HG02884 (cell line): ENCODE measurements around the gene NOLC1.

Experiments
- ATAC-seq: cut with Tn5 transposase; IDR thresholded peaks from one replicate; pipeline ENCODE4 v1.9.1; 2021; ENCODE audit warnings: mild to moderate bottlenecking, moderate library complexity; ENCODE audit not compliant: unreplicated experiment

Gene NOLC1

DNA sequence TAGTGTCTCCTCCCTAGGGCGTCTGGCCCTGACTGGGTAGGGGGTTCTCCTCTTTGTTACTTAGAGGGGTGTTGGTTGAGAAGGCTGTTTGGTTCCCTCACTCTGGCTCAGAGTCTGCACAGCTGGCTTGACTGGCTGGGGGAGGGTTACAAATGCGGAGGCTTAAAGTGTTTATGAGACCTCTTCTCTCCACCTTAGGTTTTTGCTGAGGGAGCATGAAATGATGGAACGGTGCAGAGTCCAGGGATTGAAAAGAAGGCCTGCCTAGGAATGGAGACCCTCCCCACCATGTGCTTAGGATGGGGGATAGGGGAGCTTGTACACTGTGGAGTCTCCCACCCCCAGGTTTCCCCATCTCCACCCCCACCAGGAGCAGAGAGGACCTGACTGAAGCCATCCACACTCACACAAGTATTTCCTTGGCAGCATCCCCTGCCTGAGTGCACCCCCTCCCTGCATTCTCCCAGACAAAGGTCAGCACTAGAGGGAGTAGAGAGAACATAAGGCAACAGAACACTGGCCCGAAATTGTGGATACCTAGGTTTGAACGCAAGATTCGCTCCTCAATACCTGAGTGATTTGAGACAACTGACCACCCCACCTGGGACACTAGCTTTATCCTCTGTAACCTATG, 30.3 kb upstream of the NOLC1 start:
- no peak for ATAC-seq

DNA sequence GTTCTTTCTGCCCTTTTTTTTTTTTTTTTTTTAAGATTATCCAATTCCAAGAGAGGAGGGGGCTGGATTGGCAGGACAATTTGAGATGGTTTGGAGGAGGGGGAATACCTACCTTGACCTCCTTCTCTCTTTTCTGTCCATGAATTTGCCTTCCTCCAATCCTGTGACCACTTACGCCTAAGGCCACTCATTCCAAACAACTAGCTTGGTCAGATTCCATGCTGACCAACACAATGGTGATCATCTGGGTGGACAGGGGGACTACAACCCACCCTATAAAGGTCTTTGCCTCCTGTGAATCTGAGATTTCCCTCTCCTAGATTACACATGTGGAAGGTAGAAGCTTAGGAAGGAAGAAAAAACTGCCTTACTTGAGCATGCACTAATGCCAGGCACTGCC, 29.7 kb upstream of the NOLC1 start:
- no peak for ATAC-seq

DNA sequence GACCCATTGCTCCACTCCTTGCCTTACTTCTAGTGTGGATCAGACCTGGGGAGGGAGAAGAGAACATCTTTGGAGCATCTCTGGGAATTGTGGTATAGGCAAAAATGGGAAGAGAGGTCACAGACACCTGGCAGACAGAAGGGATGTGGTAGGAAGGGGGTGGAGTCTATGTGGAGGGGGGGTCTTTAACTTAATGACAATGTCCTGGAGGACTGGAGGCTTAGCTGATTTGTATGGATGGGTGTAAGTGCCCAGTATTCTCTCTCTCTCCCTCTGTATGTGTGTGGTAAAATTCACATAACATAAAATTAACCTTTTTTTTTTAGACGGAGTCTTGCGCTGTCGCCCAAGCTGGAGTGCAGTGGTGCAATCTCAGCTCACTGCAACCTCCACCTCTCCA, 29.0 kb upstream of the NOLC1 start:
- no peak for ATAC-seq

GRCh38 chr10:102131286-102132170, 20.7 kb upstream of the NOLC1 start:
- ATAC-seq: no peak

DNA sequence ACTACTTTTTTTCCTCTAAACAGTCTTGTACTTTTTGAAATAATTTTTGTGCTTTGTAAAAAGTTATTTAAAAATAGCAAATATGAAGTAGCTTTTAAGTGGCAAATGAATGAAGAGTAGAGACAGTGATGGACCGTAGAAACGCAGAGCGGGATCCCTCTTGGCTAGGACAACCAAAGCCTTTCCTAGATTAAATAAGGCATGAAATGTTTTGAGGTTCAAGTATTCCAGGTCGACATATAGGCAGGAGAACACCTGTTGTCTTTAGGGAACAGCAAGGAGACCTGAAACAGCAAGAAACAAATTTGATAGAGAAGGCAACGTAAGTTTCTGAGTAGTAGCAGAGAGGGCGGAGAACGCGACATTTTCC, 20.0 kb upstream of the NOLC1 start:
- no peak for ATAC-seq

GRCh38 chr10:102132563-102133372, 19.4 kb upstream of the NOLC1 start, which contains the start of gene PPRC1:
PPRC1 (plus strand) TSS chr10:102133040; CDS start chr10:102133069, 29 bp downstream.
- ATAC-seq: peak; percentile 87

DNA sequence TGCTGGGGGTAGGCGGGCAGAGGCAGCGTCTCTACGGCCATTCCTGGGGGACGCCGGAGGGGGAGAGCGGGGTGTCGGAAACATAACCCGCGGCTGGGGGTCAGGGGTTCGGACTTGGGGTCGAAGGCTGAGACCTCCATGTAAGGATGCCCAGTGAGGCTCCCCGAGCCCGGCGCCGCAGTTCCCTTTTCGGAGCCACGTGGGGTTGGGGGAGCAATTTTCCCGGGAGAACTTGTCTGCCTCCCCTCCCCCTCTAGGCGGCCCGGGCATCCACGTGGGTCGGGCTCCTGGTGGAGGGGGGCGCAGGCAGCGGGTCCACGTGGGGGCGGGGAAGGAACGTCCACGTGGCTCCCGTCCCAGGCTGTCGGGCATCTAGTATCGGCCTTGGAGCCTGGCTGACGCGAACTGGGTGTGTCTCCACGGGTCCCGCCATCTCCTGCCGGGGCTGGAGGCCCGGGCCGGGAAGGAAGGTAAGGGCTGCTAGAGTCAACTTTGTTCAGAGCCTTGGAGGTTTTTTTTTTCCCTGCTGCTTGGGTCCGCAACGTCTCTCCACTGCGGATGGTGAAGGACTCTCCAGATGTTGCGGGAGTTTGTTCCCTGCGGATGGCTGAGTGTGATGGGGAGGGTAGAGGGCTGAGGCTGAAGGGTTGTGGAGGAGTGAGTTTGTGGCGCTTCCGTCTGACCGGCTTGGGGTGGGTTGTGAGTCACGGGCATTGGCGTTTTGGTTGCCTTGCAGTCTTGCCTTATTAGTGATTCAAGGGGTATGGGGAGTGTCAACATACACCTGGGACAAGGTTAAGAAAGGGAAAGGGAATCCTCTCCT, 18.6 kb upstream of the NOLC1 start:
- ATAC-seq: no peak

- ATAC-seq: no peak
These were observed 17.8 kb upstream of the NOLC1 start for GRCh38 chr10:102134416-102134815.

DNA sequence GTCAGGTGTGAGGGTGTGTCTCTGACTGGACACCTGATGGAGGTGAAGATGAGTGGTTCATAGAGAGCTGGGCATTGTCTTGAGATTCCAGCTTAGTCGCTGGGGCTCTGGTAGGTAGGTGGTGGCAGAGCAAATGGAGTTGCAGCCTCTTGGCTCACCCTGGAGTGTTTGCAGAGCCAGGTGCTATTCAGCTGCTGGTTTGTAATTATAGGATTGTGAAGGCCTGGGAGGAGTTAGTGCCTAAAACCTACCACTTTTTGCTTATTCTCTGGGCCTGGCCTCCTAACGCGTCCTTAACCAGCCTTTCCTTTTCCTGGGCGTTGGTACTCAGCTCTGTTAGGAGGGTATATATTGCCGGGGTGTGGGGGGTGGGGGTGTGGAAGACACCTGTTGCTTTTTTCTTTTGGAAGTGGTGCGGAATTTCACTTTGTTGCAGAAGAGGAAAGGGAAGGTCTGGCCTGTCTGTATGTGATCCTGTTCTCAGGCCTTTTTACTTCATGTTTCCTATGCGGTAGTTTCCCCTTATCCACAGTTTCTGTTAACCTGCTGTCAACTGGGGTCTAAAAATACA, 16.1 kb upstream of the NOLC1 start:
- no peak for ATAC-seq

DNA sequence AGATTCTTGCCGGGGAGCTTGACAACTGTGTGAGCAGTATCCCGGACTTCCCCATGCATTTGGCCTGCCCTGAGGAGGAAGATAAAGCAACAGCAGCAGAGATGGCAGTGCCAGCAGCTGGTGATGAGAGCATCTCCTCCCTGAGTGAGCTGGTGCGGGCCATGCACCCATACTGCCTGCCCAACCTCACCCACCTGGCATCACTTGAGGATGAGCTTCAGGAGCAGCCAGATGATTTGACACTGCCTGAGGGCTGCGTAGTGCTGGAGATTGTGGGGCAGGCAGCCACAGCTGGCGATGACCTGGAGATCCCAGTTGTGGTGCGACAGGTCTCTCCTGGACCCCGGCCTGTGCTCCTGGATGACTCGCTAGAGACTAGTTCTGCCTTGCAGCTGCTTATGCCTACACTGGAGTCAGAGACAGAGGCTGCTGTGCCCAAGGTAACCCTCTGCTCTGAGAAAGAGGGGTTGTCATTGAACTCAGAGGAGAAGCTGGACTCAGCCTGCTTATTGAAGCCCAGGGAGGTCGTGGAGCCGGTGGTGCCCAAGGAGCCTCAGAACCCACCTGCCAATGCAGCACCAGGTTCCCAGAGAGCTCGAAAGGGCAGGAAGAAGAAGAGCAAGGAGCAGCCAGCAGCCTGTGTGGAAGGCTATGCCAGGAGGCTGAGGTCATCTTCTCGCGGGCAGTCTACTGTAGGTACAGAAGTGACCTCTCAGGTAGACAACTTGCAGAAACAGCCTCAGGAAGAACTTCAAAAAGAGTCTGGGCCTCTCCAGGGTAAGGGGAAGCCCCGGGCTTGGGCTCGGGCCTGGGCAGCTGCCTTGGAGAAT, 12.7 kb upstream of the NOLC1 start:
- no peak for ATAC-seq

- no peak for ATAC-seq
These were observed 12.0 kb upstream of the NOLC1 start for GRCh38 chr10:102140218-102140617.

- ATAC-seq: no peak
These were observed 11.2 kb upstream of the NOLC1 start for GRCh38 chr10:102140913-102141540.

GRCh38 chr10:102141583-102142107, 10.5 kb upstream of the NOLC1 start:
- no peak for ATAC-seq

DNA sequence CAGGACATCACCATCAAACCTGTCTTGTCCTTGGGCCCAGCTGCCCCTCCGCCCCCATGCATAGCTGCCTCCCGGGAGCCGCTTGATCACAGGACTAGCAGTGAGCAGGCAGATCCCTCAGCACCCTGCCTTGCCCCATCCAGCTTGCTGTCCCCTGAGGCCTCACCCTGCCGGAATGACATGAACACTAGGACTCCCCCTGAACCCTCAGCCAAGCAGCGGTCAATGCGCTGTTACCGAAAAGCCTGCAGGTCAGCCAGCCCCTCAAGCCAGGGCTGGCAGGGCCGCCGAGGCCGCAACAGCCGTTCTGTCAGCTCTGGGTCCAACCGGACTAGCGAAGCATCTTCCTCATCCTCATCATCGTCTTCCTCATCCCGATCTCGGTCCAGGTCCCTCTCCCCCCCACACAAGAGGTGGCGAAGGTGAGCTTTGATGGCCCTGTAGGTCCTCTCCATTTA, 5.2 kb upstream of the NOLC1 start:
- ATAC-seq: no peak

- no peak for ATAC-seq
These were observed 4.6 kb upstream of the NOLC1 start for GRCh38 chr10:102147561-102147960.

GRCh38 chr10:102148275-102148674, 3.9 kb upstream of the NOLC1 start:
- ATAC-seq: no peak

DNA sequence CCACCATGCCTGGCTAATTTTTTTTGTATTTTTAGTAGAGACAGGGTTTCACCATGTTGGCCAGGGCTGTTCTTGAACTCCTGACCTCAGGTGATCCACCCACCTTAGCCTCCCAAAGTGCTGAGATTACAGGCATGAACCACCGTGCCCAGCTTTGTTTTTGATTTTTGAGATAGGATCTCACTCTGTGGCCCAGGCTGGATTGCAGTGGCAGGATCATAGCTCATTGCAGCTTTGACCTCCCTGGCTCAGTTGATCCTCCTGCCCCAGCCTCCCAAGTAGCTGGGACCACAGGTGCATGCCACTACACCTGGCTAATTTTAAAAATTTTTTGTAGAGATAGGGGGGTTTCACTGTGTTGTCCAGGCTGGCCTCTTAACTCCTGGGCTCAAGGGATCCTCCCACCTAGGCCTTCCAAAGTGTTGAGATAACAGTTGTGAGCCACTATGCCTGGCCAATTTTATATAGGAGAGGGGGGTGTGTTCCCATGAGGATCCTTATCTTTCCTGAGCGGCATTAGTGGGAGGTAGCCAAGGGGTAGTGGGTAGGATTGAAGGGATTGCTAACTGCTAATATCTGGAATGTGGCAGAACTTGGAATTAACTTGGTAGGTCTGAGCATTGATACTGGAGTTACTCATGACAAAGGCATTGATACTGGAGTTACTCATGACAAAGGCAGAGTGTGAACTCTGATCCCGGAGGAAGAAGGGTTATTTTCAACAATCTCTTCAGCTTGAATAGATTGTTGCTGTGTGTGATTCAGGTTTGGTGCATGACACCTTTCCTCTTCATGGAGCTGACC, 1.0 kb upstream of the NOLC1 start:
- no peak for ATAC-seq

- ATAC-seq: peak; percentile 7
These were observed 329 bp downstream of the NOLC1 start for GRCh38 chr10:102152545-102152890.
